Fibroblast of skin of left biceps (primary cell): ENCODE measurements around the gene METTL23.
A peak's percentile ranks its signal among the peaks of the same experiment; 100 is the strongest.
"Not testable (repeated sequence)": the region's sequence is repeated elsewhere in the genome, so short reads cannot be mapped to it uniquely, and the experiment has no call there.

Experiments used
- DNase-seq, 2 experiments: peaks; one replicate each; pipeline ENCODE4 v3.0.0-alpha.2; 2013; ENCODE audit warnings: low read depth in 2 of 2

The METTL23 gene

DNA sequence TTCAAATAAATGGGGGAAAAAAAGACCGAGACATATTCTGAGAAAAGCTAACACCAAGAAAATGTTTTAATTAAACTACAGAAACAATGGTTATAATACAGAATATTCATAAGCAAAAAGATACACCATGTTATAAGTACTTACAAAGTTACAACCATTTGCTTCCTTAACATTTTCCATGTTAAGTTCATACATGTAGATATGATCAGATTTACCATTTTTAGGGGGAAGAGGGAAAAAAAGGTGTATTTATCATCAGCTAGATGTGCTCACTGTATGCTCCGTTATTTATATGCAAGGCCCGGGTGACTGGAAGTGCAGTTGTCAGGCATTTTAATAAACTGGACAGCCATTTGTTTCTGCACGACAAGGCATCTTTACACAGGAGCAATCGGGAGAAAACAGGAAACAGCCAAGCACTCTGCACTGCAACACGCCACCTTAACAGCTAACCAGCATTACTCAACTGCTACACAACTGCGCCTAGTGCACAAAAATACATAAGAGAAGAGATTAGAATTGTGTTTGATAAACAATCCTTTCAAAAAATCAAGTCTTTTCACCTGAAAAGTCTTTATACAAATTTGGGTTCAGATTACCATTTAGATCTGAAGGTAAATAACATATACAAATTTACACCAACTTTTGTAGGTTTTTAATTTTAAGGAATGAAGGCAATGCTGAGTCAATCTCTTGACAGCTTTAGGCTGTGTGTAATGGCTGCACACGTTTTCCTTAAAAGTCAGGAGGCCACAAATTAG, 7.6 kb downstream of the METTL23 start:
- no peak for DNase-seq

DNA sequence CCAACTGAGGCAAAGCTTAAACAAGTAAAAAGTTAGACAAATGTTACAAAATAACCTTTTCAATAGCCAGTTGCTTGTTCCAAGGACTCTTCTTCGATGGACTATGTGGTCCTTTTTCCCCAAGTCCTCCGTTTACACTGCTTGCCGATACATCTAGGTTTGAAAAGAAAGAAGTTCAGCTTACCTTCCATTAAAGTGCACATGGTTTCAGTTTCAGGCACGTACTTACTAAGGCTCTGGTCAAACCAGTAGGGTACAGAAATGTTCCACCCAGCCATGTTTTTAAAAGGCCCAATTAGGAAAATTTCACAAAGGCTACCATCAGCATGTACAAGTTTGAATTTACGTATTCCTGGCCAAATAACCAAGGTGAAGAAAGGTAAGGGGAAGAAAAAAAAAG, 8.4 kb downstream of the METTL23 start:
- DNase-seq = no peak

DNA sequence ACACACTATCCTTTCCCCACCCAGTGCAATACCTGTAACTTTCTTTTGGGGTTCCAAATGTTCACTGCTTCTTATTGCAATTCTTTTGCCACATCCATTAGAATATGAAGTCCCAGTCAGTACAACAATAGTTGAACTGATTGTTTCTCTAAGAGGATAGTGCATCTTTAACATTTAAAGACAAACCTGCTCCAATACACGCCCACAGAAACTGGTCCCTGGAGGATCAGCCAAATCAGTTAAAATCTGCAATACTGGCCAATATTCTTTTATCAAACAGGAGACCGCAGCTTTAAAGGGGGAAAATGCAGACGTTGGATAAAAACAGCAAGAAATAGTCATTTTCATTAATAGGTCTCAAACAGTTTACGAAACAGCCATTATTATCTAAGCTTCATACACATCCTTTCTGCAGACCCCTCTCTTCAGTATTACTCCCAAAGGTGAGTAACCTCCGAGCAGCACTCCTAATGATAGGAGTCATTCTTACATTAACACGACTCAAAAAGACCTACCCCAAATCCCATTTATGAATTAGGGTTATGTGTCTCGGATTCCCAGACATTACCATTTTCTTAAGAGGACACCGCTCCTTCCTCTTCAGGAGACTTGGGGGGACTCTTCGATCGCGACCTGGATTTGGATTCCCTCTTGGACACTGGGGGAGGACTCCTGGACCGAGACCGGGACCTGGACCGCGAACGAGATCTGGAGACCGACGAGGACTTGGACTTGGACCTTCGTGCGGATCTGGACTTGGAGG, 9.1 kb downstream of the METTL23 start:
- no peak for DNase-seq

DNA sequence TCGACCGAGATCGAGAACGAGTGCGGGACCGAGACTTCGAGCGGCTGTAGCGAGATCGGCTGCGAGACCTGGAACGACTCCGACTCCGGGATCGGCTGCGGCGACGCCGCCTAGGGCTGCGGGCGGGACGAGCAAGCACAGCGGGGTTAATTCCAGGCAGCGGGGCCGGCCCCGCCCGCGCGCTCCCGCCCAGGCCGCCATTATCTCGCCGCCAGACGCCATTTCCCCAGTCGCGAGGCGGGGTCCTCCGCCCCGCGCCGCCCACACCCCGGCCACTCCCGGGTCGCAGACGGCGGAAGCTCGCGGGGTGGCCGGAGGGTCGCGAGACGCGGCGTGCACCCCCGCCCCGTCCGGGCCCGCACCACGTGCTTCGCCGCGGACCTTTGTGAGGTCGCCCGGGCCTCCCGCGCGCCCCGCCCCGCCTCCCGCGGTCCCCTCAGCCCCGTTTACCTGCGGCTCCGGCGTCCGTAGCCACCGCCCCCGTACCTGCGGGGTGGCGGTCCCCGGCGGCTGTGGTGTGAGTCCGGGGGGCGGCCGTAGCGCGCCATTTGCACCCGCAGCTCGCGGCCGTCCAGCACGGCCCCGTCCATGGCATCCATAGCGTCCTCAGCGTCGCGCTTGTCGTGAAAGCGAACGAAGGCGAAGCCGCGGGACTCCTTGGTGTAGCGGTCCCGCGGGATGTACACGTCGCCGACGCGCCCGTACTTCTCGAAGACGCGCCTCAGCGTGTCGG, 9.9 kb downstream of the METTL23 start:
- no peak for DNase-seq

DNA sequence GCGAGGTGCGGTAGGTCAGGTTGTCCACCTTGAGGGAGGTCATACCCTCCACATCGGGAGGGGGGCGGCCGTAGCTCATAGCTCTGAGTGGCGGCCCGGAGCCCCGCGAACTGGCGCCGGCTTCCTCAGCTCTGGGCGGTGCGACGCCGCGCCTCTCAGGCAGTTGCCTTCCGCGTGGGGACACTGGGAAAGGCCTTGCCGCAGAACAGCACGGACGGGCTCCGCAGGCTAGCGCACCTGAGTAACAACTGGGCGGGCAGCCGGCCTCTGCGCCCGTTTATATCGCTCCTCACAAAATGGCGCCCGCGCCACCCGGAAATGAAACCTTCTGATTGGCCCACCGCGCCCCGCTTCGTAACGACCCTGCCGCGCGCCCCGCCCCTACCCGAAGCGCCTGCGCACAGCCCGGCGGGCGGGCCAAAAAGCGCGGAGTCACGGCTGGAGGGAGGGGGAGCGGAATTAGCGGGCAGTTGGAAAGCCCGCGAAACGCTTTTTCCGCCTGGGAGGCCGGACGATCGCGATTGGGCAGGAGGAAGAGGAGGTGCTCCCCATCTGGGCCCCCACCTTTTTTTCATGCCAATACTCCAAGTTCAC, 10.5 kb downstream of the METTL23 start, which contains the start of gene SRSF2:
Gene SRSF2, minus strand, starts transcription at position 250 of the 594 bp plus-strand sequence. Its CDS starts 171 bp downstream, at position 79.
- peak; percentile 98 to 99 for DNase-seq

DNA sequence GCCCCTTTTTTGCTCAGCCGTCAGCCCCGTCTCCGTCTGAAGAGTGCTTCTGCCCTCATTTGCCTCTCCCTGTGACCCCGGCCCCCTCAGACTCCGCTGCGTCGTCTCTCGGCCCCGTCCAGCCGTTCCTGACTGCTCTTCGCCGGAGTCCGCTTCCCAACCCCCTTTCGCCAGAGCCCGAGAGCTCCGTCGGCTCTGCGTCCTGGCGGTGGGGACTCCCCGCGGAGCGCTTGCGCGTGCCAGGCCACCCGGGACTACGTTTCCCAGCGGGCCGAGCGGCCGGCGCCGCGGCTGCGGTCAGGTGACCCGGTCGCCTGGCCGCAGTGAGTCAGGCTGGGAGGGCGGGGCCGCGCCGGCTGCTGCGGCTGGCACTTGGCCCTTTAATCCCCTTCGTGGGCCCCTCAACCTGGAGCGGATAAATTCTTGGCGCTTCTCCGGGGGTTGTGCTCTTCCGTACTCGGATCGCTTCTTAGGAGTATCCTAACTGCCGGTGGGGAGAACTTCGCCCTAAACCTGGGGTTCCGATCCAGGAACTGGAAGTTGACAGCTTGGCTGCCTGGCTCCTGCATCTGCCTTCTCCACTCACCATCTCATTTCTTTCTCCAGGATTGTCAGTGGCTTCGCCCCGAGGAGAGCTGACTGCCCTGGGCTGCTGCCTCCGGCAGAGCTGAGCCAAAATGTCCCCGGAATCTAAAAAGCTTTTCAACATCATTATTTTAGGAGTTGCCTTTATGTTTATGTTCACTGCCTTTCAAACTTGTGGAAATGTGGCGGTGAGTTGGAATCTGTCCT, 11.2 kb downstream of the METTL23 start, which contains the start of gene MFSD11:
Gene MFSD11, plus strand, starts transcription at position 444 of the 792 bp plus-strand sequence. Its CDS starts 234 bp downstream, at position 678.
- DNase-seq = peak; percentile 90 to 91

DNA sequence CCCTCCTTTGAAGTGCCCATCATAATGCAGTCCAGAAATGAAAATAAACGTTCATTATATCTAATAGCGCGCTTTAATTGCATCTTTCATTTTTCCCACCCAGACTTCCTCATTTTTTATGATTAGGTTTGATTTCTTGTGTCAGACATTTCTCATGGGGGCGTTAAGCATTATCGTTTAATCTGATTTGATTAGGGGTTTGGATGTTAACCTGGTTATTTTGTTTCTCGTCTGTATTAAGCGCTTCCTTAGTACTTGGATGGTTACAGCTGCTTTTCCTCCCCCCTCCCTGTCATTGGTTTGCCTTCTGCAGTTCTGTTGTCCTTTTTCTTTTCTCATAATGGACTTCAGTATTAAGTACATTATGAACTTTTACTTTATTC, 11.8 kb downstream of the METTL23 start:
- DNase-seq = no peak

DNA sequence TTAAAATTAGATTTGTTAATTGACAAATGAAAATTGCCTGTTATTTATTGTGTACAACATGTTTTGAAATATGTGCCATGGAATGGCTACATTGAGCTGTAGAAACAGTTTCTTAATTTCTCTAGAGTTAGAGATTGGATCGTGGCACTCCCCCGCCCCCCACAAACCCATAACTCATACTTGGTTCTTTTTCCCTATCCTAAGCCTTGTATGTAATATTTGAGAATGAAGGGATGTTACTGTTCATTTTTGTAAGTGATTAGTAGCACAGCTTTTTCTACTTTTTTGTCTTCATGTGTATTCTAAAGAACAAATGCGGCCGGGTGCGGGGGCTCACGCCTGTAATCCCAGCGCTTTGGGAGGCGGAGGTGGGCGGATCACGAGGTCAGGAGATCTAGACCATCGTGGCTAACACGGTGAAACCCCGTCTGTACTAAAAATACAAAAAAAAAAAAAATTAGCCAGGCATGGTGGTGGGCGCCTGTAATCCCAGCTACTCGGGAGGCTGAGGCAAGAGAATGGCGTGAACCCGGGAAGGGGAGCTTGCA, 13.0 kb downstream of the METTL23 start:
- DNase-seq = not testable (repeated sequence)

DNA sequence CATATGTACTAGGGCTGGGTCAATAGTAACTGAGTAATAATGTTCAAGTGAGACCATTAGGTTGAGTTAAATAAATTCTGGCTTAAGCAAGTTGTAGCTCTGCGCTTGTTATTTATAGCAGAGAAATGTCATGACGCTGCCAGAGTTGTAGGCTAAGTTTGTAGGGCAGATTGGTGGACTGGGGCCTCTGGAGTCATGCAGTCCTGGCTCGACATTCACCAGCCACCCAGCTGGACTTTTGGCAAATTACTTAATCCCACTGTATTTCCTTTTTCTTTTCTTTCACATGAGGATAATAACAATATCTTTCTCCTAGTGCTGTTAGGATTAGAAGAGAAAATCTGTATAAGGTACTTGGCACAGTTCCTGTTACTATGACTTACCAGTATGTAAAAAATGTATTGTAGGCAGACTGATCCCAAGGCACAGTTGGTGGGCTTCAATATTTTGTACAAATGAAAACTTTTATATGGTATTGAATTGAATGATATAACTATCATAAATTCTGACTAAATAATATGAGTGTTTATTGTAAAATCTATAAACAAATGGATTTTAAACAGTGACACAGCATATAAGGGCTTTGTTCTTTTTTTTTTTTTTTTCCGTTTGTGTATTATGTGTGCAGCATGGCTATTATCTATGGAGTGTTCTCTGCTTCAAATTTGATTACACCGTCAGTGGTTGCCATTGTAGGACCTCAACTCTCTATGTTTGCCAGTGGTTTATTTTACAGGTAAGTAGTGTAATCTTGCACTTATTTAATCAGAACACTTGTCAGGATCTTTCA, 13.9 kb downstream of the METTL23 start:
- DNase-seq = no peak

DNA sequence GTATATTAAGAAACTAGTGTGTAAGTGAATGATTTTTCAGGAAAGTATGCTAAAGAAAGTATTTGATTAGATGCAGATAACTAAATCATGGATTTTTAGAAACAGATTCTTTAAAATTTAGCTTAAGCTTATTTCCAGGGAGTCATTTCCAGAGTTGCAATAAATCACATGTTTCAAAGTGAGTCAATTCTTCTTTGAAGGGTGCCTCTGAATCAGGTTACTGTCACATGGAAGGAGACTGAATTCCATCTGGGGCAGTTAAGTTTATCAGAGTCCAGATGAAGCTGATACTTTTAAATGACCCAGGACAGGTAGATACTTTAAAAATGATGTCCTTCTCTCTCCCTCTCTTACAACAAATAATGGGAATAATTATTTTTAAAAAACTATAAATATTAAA, 16.3 kb downstream of the METTL23 start:
- DNase-seq = no peak

DNA sequence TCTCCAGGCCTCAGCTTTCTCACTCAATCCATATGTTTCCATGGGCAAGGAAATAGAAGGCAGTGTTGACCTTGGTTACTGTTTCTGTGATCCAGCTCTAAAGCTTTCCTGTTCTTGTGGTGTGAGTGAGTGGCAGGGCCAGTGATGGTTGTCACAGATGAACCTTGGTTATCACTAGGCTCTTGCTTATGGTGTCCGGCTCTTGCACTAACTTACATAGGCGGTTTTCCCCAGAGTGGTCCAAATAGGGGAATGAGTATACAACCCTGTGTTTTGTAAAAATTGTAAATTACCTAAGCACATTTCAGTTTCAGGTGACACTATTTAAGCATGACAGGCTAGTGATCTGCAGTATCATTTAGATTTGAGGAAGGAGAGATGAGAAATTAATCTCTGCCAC, 18.1 kb downstream of the METTL23 start:
- DNase-seq = no peak

DNA sequence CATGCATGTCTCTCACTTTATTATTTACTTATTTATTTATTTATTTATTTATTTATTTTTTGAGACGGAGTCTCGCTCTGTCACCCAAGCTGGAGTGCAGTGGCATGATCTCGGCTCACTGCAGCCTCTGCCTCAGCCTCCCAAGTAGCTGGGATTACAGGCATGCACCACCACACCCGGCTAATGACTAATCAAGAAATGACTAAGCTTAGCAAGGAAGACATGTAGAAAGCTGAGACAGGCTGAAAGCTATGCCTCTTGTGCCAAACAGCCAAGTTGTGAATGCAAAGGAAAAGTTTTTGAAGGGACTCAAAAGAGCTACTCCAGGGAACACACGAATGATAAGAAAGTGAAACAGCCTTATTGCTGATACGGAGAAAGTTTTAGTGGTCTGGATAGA, 19.1 kb downstream of the METTL23 start:
- DNase-seq = not testable (repeated sequence)

DNA sequence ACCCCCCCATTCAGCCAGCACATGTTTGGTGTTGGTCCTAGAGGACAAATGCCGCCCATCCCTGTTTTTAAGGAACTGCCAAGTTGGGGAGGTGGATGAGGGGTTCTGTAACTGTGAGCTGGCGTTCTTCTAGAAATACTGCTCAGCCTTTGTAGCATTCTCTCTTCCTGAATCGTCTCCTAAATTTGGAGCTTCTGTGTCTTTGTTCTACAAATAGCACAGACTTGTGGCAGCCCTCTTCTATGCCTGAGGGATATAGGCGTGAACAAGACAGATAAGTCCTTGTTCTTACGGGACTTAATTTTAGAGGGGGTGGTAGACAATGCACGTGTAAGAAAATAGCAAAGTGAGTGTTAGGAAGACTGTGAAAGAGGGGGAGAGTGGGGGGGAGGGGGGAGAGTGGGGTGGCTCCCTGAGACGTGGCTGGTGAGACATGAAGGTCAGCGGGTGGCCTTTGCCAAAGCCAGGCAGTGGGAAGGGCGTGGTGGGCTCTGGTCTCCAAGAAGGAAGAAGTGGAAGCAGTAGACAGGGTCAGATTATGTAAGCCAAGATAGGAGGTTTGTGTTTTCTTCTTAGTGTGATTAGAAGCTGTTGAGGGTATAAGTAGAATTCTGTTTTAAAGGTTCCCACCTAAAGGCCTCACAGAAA, 21.2 kb downstream of the METTL23 start:
- no peak for DNase-seq

DNA sequence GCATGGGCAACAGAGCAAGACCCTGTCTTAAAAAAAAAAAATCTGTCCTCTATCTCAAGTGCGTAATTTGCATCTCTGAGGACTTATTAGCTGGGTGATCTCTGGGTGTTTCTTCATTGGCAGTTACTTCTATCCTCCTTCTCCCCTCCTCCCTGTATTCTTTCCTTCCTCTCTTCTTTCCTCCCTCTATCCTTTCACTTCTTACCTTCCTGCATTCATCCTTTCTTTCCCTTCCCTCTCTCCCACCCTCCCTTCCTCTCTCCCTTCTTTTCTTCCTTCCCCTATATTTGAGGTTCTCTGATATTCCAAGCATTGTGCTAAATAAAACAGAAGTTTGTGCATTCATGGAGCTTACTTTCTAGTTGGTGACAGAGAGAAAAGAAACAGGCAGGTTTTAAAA, 22.0 kb downstream of the METTL23 start:
- DNase-seq = no peak

DNA sequence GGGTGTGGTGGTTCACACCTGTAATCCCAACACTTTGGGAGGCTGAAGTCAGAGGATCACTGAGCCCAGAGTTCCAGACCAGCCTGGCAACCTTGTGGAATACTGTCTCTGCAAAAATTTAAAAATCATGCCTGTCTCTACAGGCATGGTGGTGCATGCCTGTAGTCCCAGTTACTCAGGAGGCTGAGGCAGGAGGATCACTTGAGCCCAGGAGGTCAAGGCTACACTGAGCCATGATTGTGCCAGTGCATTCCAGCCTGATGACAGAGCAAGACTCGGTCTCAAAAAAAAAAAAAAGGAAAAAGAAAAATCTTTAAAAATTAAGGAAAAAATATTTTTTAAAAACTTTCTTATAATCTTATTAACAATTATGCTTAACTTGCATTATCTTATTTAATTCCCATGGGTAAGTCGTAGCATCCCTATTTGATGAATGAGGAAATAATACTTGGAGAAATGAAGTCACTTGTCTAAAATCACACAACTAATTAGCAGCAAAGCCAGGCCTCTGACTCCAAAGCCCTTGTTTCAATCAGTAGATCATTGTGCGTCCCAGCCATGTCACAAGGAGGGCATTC, 24.9 kb downstream of the METTL23 start:
- DNase-seq = no peak

DNA sequence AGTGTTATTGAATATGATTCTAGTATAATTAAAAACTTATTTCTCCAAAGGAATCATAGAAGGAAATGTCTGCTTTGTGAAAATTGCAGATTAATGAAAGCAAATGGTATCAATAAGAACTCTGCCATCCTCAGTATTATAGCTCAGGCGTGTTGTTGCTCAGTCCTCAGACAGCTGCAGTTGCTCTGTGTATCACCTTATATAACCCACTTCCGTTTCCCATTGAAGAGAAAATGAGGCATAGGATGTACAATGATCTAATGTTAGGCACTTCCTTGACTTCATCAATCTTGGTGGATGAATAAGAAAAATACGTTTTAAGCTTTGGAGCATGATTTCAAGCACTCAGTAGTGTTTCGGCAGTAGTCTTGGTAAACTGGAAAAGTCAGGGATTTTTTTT, 25.4 kb downstream of the METTL23 start:
- no peak for DNase-seq

DNA sequence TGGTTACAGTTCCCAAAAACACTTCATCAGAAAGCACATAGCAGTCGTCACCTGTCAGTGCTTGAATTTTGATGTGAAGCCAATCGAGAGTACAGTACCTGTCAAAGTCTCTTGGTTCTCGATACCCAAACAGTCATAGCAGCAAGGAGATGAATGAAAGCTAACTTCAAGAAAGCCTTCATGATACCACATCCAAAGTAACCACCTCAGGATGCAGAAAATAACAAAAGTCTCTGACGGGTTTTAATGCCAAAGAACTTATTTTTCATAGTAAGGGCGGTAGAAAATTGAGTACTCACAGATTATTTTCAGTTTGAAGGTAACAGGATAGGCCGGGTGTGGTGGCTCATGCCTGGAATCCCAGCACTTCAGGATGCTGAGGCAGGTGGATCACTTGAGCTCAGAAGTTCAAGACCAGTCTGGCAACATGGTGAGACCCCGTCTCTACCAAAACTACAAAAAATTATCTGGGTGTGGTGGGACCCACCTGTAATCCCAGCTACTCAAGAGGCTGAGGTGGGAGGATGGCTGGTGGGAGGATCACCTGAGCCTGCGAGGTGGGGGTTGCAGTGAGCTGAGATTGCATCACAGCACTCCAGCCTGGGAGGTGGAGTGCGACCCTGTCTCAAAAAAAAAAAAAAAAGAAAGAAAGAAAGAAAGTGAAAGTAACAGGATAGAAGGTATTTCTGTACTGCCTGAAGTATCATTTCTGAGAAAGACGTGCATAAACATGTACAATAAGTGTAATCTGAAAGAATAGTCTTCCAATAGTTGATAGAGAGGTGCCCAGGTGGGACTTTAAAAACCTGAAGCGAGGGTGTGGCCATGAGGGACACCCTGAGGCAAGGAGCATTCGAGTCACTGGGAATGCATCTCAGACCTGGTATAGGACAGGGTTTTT, 26.7 kb downstream of the METTL23 start:
- DNase-seq = no peak

DNA sequence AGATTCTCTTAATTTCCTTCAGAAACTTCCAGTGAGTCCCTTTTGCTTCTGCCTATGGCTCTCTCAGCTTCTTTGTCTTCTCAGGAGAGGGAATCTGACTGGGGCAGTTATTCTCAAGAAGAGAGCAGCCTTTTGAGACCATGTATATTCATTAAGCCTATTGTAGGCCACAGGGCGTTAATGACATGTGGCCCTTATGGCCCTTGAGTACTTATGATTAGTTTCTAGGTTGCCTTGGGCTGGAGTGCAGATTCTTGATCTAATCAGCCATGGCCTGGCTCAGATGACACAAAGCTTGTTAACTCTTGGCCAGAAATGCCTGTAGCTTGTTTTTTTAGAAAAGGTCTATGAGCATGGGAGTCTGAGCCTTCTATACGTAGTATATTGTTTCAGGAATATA, 28.6 kb downstream of the METTL23 start:
- no peak for DNase-seq
